WTC11 (cell line): Measurements from ENCODE around the gene RNF40. TPM values are rescaled to one million over a fixed set of nuclear protein-coding genes. Genes with fewer than 3 reads are reported as not detected.

Source experiments
- ATAC-seq: fragments of 200-7000 bp; cut with Tn5 transposase; 2 replicates; pipeline ENCODE4 v1.10.0; 2021; ENCODE audit warnings: mild to moderate bottlenecking, moderate library complexity
- CTCF ChIA-PET: fragments of 300-600 bp; sonication (Branson Sonifier 250); formaldehyde crosslinking; loops from one replicate; lab custom pipeline; 2021; ENCODE audit warnings: antibody characterized with exemption; lab: Charles Lee
- POLR2A ChIA-PET: fragments of 350-600 bp; sonication (Branson Sonifier 250); formaldehyde crosslinking; loops from one replicate; lab custom pipeline; 2021; ENCODE audit warnings: antibody characterized with exemption; lab: Charles Lee
- DNase-seq: peaks from one replicate; pipeline ENCODE4 v3.0.0; 2021; ENCODE audit warnings: low spot score
- H3K27ac Mint-ChIP-seq: 2 replicates; pipeline ENCODE4 v1.8.0; 2021; ENCODE audit warnings: mixed read lengths
- H3K27me3 Mint-ChIP-seq: 2 replicates; pipeline ENCODE4 v1.8.0; 2021; ENCODE audit warnings: low read depth, mild to moderate bottlenecking, moderate library complexity, mixed read lengths
- H3K36me3 Mint-ChIP-seq: 2 replicates; pipeline ENCODE4 v1.8.0; 2021; ENCODE audit warnings: mixed read lengths
- H3K4me1 Mint-ChIP-seq: 2 replicates; pipeline ENCODE4 v1.8.0; 2022; ENCODE audit warnings: mixed read lengths
- H3K4me3 Mint-ChIP-seq: 2 replicates; pipeline ENCODE4 v1.8.0; 2021; ENCODE audit warnings: mild to moderate bottlenecking, moderate library complexity, mixed read lengths
- H3K9me3 Mint-ChIP-seq: 2 replicates; pipeline ENCODE4 v1.8.0; 2021; ENCODE audit warnings: mixed read lengths
- CBFB ChIP-seq: sonication (generic); formaldehyde crosslinking; IDR thresholded peaks from 2 replicates; pipeline ENCODE4 v1.8.1; 2022; ENCODE audit warnings: mild to moderate bottlenecking, low read depth, missing genetic modification reagents
- CREM ChIP-seq: sonication (generic); formaldehyde crosslinking; IDR thresholded peaks from 2 replicates; pipeline ENCODE4 v1.8.1; 2022; ENCODE audit warnings: mild to moderate bottlenecking, missing genetic modification reagents, moderate library complexity
- FOXK1 ChIP-seq: sonication (generic); formaldehyde crosslinking; IDR thresholded peaks from 2 replicates; pipeline ENCODE4 v1.8.0; 2022; ENCODE audit warnings: mild to moderate bottlenecking, moderate library complexity, missing genetic modification reagents
- GABPB1 ChIP-seq: sonication (generic); formaldehyde crosslinking; IDR thresholded peaks from 2 replicates; pipeline ENCODE4 v1.8.1; 2023; ENCODE audit warnings: mild to moderate bottlenecking, missing genetic modification reagents
- GRHL2 ChIP-seq: fragments of 250-450 bp; sonication (Bioruptor Pico); IDR thresholded peaks from 2 replicates; pipeline ENCODE4 v1.8.0; 2022; ENCODE audit warnings: mild to moderate bottlenecking, moderate library complexity; ENCODE audit not compliant: insufficient replicate concordance, severe bottlenecking
- GTF2I ChIP-seq: fragments of 250-450 bp; sonication (Bioruptor Pico); conservative IDR thresholded peaks from 2 replicates; pipeline ENCODE4 v1.4.0; 2021; ENCODE audit warnings: mild to moderate bottlenecking
- JUN ChIP-seq: sonication (generic); formaldehyde crosslinking; IDR thresholded peaks from 2 replicates; pipeline ENCODE4 v1.8.0; 2023; ENCODE audit warnings: mild to moderate bottlenecking, missing genetic modification reagents
- SOX15 ChIP-seq: fragments of 250-450 bp; sonication (Bioruptor Pico); IDR thresholded peaks from 2 replicates; pipeline ENCODE4 v1.9.0; 2021; ENCODE audit warnings: mild to moderate bottlenecking
- ZMAT4 ChIP-seq: fragments of 250-450 bp; sonication (Bioruptor Pico); IDR thresholded peaks from 2 replicates; pipeline ENCODE4 v1.9.0; 2021; ENCODE audit warnings: mild to moderate bottlenecking
- ZNF219 ChIP-seq: sonication (generic); formaldehyde crosslinking; IDR thresholded peaks from 2 replicates; pipeline ENCODE4 v1.8.0; 2023; ENCODE audit warnings: missing genetic modification reagents, mild to moderate bottlenecking, borderline replicate concordance
- ZNF423 ChIP-seq: fragments of 250-450 bp; sonication (Bioruptor Pico); IDR thresholded peaks from 2 replicates; pipeline ENCODE4 v2.1.2; 2022; ENCODE audit warnings: mild to moderate bottlenecking, moderate library complexity
- total RNA-seq: library from RNA; stranded (reverse); gene quantifications from 3 replicates; pipeline ENCODE4 v1.2.3, GENCODE V29; 2021
- TF ChIP-seq, protein P1 (sequence below): fragments of 200-600 bp; IDR thresholded peaks from 2 replicates; pipeline ENCODE4 v1.8.0; 2022; ENCODE audit warnings: antibody characterized with exemption
- TF ChIP-seq, protein P2 (sequence below): sonication (generic); formaldehyde crosslinking; IDR thresholded peaks from 2 replicates; pipeline ENCODE4 v1.8.0; 2023; ENCODE audit warnings: missing genetic modification reagents, mild to moderate bottlenecking, borderline replicate concordance
- TF ChIP-seq, protein P3 (sequence below): fragments of 250-450 bp; sonication (Bioruptor Pico); IDR thresholded peaks from 2 replicates; pipeline ENCODE4 v1.8.0; 2021; ENCODE audit warnings: mild to moderate bottlenecking
- TF ChIP-seq, protein P4 (sequence below): fragments of 250-450 bp; sonication (Bioruptor Pico); IDR thresholded peaks from 2 replicates; pipeline ENCODE4 v1.9.0; 2021; ENCODE audit warnings: moderate library complexity, mild to moderate bottlenecking, inconsistent platforms, borderline replicate concordance

RNF40 gene
- total RNA-seq, 1 experiment from 2014 or later: 77.1 TPM

GRCh38 chr16:30736995-30737793, 24.9 kb upstream of the RNF40 start:
- TF ChIP-seq, protein P1, sequence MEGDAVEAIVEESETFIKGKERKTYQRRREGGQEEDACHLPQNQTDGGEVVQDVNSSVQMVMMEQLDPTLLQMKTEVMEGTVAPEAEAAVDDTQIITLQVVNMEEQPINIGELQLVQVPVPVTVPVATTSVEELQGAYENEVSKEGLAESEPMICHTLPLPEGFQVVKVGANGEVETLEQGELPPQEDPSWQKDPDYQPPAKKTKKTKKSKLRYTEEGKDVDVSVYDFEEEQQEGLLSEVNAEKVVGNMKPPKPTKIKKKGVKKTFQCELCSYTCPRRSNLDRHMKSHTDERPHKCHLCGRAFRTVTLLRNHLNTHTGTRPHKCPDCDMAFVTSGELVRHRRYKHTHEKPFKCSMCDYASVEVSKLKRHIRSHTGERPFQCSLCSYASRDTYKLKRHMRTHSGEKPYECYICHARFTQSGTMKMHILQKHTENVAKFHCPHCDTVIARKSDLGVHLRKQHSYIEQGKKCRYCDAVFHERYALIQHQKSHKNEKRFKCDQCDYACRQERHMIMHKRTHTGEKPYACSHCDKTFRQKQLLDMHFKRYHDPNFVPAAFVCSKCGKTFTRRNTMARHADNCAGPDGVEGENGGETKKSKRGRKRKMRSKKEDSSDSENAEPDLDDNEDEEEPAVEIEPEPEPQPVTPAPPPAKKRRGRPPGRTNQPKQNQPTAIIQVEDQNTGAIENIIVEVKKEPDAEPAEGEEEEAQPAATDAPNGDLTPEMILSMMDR: no peak
- TF ChIP-seq, all 79 proteins: peak for 0
- H3K9me3 Mint-ChIP-seq: no peaks in the 10 kb centered on the region
- peaks cover 14% of the 10 kb centered on the region for H3K4me1 Mint-ChIP-seq
- ChIA-PET CTCF (no interaction called here), POLR2A (interaction anchor here (1.0 kb wide), 1 partner anchor 11 kb away, joined by 3 read pairs; the partner anchor contains the start of gene PHKG2)
- no peak overlapping the region for H3K4me3 Mint-ChIP-seq
- peaks cover 56% of the 10 kb centered on the region for H3K36me3 Mint-ChIP-seq
- DNase-seq: no peak
- no peak for ATAC-seq
- no peaks in the 10 kb centered on the region; the same call in 1 of the 2 replicates for H3K27me3 Mint-ChIP-seq
- no peak overlapping the region for H3K27ac Mint-ChIP-seq

DNA sequence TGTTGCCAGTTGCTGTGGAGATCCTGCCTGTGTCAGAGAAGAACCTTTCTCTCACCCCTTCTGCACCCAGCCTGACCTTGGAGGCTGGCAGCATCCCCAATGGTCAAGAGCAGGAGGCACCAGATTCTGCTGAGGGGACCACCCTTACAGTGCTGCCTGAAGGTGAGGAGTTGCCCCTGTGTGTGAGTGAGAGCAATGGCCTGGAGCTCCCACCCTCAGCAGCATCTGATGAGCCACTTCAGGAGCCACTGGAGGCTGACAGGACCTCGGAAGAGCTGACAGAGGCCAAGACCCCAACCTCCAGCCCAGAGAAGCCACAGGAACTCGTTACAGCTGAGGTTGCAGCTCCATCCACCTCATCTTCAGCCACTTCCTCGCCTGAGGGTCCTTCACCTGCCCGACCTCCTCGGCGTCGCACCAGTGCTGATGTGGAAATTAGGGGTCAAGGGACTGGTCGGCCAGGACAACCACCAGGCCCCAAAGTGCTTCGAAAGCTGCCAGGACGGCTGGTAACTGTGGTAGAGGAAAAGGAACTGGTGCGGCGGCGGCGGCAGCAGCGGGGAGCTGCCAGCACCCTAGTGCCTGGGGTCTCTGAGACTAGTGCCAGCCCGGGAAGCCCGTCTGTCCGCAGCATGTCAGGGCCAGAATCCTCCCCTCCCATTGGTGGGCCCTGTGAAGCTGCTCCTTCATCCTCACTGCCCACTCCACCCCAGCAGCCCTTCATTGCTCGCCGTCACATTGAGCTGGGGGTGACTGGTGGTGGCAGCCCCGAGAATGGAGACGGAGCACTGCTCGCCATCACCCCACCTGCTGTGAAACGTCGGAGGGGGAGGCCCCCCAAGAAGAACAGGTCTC, 24.1 kb upstream of the RNF40 start:
- TF ChIP-seq SOX15: no peak
- TF ChIP-seq, protein P2, sequence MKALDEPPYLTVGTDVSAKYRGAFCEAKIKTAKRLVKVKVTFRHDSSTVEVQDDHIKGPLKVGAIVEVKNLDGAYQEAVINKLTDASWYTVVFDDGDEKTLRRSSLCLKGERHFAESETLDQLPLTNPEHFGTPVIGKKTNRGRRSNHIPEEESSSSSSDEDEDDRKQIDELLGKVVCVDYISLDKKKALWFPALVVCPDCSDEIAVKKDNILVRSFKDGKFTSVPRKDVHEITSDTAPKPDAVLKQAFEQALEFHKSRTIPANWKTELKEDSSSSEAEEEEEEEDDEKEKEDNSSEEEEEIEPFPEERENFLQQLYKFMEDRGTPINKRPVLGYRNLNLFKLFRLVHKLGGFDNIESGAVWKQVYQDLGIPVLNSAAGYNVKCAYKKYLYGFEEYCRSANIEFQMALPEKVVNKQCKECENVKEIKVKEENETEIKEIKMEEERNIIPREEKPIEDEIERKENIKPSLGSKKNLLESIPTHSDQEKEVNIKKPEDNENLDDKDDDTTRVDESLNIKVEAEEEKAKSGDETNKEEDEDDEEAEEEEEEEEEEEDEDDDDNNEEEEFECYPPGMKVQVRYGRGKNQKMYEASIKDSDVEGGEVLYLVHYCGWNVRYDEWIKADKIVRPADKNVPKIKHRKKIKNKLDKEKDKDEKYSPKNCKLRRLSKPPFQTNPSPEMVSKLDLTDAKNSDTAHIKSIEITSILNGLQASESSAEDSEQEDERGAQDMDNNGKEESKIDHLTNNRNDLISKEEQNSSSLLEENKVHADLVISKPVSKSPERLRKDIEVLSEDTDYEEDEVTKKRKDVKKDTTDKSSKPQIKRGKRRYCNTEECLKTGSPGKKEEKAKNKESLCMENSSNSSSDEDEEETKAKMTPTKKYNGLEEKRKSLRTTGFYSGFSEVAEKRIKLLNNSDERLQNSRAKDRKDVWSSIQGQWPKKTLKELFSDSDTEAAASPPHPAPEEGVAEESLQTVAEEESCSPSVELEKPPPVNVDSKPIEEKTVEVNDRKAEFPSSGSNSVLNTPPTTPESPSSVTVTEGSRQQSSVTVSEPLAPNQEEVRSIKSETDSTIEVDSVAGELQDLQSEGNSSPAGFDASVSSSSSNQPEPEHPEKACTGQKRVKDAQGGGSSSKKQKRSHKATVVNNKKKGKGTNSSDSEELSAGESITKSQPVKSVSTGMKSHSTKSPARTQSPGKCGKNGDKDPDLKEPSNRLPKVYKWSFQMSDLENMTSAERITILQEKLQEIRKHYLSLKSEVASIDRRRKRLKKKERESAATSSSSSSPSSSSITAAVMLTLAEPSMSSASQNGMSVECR (CRISPR knock-in tag): no peak
- TF ChIP-seq ZNF219 (CRISPR knock-in tag): no peak
- no peak for TF ChIP-seq JUN
- no peak for TF ChIP-seq FOXK1 (CRISPR knock-in tag)
- TF ChIP-seq ZNF423: no peak
- no peak for TF ChIP-seq GABPB1 (CRISPR knock-in tag)
- TF ChIP-seq, protein P3, sequence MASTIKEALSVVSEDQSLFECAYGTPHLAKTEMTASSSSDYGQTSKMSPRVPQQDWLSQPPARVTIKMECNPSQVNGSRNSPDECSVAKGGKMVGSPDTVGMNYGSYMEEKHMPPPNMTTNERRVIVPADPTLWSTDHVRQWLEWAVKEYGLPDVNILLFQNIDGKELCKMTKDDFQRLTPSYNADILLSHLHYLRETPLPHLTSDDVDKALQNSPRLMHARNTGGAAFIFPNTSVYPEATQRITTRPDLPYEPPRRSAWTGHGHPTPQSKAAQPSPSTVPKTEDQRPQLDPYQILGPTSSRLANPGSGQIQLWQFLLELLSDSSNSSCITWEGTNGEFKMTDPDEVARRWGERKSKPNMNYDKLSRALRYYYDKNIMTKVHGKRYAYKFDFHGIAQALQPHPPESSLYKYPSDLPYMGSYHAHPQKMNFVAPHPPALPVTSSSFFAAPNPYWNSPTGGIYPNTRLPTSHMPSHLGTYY (CRISPR knock-in tag): no peak
- TF ChIP-seq CREM (CRISPR knock-in tag): no peak
- TF ChIP-seq CBFB (CRISPR knock-in tag): no peak
- TF ChIP-seq ZMAT4 (CRISPR knock-in tag): no peak
- no peak for TF ChIP-seq GRHL2 (CRISPR knock-in tag)
- TF ChIP-seq, protein P4, sequence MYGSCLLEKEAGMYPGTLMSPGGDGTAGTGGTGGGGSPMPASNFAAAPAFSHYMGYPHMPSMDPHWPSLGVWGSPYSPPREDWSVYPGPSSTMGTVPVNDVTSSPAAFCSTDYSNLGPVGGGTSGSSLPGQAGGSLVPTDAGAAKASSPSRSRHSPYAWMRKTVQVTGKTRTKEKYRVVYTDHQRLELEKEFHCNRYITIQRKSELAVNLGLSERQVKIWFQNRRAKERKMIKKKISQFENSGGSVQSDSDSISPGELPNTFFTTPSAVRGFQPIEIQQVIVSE (CRISPR knock-in tag): no peak
- no peak for TF ChIP-seq GTF2I
- no peaks in the 10 kb centered on the region for H3K9me3 Mint-ChIP-seq
- H3K27me3 Mint-ChIP-seq: no peaks in the 10 kb centered on the region; the same call in 1 of the 2 replicates
- H3K4me3 Mint-ChIP-seq: no peak overlapping the region
- H3K36me3 Mint-ChIP-seq: peaks cover 55% of the 10 kb centered on the region
- peaks cover 14% of the 10 kb centered on the region for H3K4me1 Mint-ChIP-seq
- no peak overlapping the region for H3K27ac Mint-ChIP-seq
- POLR2A ChIA-PET: no interaction called here
- CTCF ChIA-PET: no interaction called here
- DNase-seq (no peak), ATAC-seq (no peak)
